Hematopoietic multipotent progenitor cell treated with erythropoietin and hydrocortisone succinate and interleukin-3 and kit ligand, for 6 days (in vitro differentiated cells): Measurements from ENCODE around the gene GTF2H1.
A peak's percentile ranks its signal among the peaks of the same experiment; 100 is the strongest.

Source experiments
- DNase-seq: peaks from one replicate; pipeline ENCODE4 v3.0.0-alpha.2; 2015

GTF2H1 gene

GRCh38 chr11:18321969-18322711, at the start of gene GTF2H1, which contains the start of gene HPS5:
GTF2H1 (plus strand) TSS chr11:18322567; CDS start chr11:18333075, 10,508 bp downstream.
HPS5 (minus strand) TSS chr11:18322140; CDS start chr11:18317858, 4,282 bp downstream.
- peak; percentile 99 for DNase-seq

- DNase-seq = peak; percentile 75
These were observed 44.6 kb upstream of the GTF2H1 start for GRCh38 chr11:18277565-18278271.

GRCh38 chr11:18280438-18281045, 41.8 kb upstream of the GTF2H1 start:
- no peak for DNase-seq

- no peak for DNase-seq
These were observed 39.7 kb upstream of the GTF2H1 start for GRCh38 chr11:18282626-18283025.

GRCh38 chr11:18285841-18286240, 36.5 kb upstream of the GTF2H1 start:
- DNase-seq = no peak

- DNase-seq = no peak
These were observed 33.5 kb upstream of the GTF2H1 start for GRCh38 chr11:18288911-18289310.

- no peak for DNase-seq
These were observed 27.5 kb upstream of the GTF2H1 start for GRCh38 chr11:18294862-18295261.

- DNase-seq = no peak
These were observed 27.1 kb upstream of the GTF2H1 start for GRCh38 chr11:18295316-18295715.

GRCh38 chr11:18299721-18300120, 22.6 kb upstream of the GTF2H1 start:
- no peak for DNase-seq

- no peak for DNase-seq
These were observed 17.6 kb upstream of the GTF2H1 start for GRCh38 chr11:18304745-18305144.

- DNase-seq = no peak
These were observed 14.8 kb upstream of the GTF2H1 start for GRCh38 chr11:18307461-18308139.

GRCh38 chr11:18308242-18308641, 14.1 kb upstream of the GTF2H1 start:
- DNase-seq = no peak

- DNase-seq = no peak
These were observed 12.7 kb upstream of the GTF2H1 start for GRCh38 chr11:18309691-18310090.

- peak; percentile 40 for DNase-seq
These were observed 11.5 kb upstream of the GTF2H1 start for GRCh38 chr11:18310800-18311340.

- DNase-seq = no peak
These were observed 10.4 kb upstream of the GTF2H1 start for GRCh38 chr11:18312012-18312411.

- peak; percentile 14 for DNase-seq
These were observed 9.5 kb upstream of the GTF2H1 start for GRCh38 chr11:18312663-18313420.

- no peak for DNase-seq
These were observed 8.2 kb upstream of the GTF2H1 start for GRCh38 chr11:18313965-18314763.

- DNase-seq = no peak
These were observed 7.4 kb upstream of the GTF2H1 start for GRCh38 chr11:18314784-18315523.

- no peak for DNase-seq
These were observed 6.5 kb upstream of the GTF2H1 start for GRCh38 chr11:18315893-18316292.

- DNase-seq = no peak
These were observed 4.8 kb upstream of the GTF2H1 start for GRCh38 chr11:18317551-18317950.

GRCh38 chr11:18319914-18320313, 2.5 kb upstream of the GTF2H1 start:
- DNase-seq = no peak
